Heart right ventricle (tissue), 16 donors: ENCODE measurements around the gene STIM2. TPM values are rescaled to one million over a fixed set of nuclear protein-coding genes. Genes with fewer than 3 reads are reported as not detected.

ENCODE experiments used
- ATAC-seq, 8 donors: fragments of 200-7000 bp; cut with Tn5 transposase; one replicate each; pipeline ENCODE4 v1.9.1; 2020; ENCODE audit warnings: mild to moderate bottlenecking in 8 of 8, moderate library complexity in 8 of 8, moderate number of reproducible peaks in 1 of 8
- DNase-seq, 2 donors: peaks; one replicate each; pipeline ENCODE4 v3.0.0-alpha.2; 2020
- H3K27ac ChIP-seq, 10 donors: fragments of 200-600 bp; sonication (generic) in 2 of 10; one replicate each; pipeline versions ENCODE4 v1.5.0 to v1.8.0; 2020 to 2022; ENCODE audit warnings: mild to moderate bottlenecking in 3 of 10
- H3K27me3 ChIP-seq, 7 donors: fragments of 200-600 bp; one replicate each; pipeline ENCODE4 v1.8.0; 2021 to 2022; ENCODE audit warnings: mild to moderate bottlenecking in 2 of 7
- H3K36me3 ChIP-seq, 9 donors: fragments of 200-600 bp; sonication (generic) in 1 of 9; one replicate each; pipeline versions ENCODE4 v1.5.0 to v1.8.0; 2020 to 2022; ENCODE audit warnings: mild to moderate bottlenecking in 2 of 9
- H3K4me1 ChIP-seq, 9 donors: fragments of 200-600 bp; sonication (generic) in 1 of 9; one replicate each; pipeline versions ENCODE4 v1.5.0 to v1.8.0; 2020 to 2022; ENCODE audit warnings: mild to moderate bottlenecking in 4 of 9
- H3K4me3 ChIP-seq, 10 donors: fragments of 200-600 bp; sonication (generic) in 2 of 10; one replicate each; pipeline versions ENCODE4 v1.5.0 to v1.8.0; 2020 to 2022; ENCODE audit warnings: mild to moderate bottlenecking in 7 of 10, moderate library complexity in 2 of 10
- H3K9me3 ChIP-seq, 11 donors: fragments of 200-600 bp in 10 of 11; sonication (generic) in 2 of 11; one replicate each; pipeline versions ENCODE4 v1.5.0 to v1.8.0; 2013 to 2022; ENCODE audit warnings: mild to moderate bottlenecking in 2 of 11, control low read depth in 1 of 11, moderate library complexity in 1 of 11
- CTCF ChIP-seq, 9 donors: fragments of 200-600 bp; sonication (generic) in 2 of 9; IDR thresholded peaks; one replicate each; pipeline versions ENCODE4 v1.5.0 to v1.8.0; 2021 to 2022; ENCODE audit warnings: antibody characterized with exemption in 9 of 9, mild to moderate bottlenecking in 5 of 9, moderate library complexity in 1 of 9
- WGBS, 2 donors: extraction: QIAGEN DNeasy Blood & Tissue Kit; methylation state at CpG; one replicate each; pipeline ENCODE4 v1.1.7; 2013; ENCODE audit warnings: inconsistent platforms in 1 of 2; 5-methylcytosine and 5-hydroxymethylcytosine counted together
- intact Hi-C, 10 donors: fragments of 100-400 bp; cut with DNase I; formaldehyde crosslinking; loops; one replicate each; pipeline versions ENCODE4 v1.11.1 to v1.14.2; 2022
- polyA plus RNA-seq, 2 donors: library from polyadenylated mRNA; stranded (reverse); fragments of 200-250 nt; gene quantifications; one replicate each; pipeline ENCODE4 v1.2.3, GENCODE V29; 2013
- total RNA-seq, 10 donors: library from RNA; stranded (reverse); fragmentation: NEBNext Ultra II Directional in 3 of 10; extraction: Animal tissue kit (Norgen Biotek cat#: 25700) in 3 of 10; gene quantifications; one replicate each; pipeline versions ENCODE4 v1.2.1 to v1.2.4, GENCODE V29; 2021 to 2023
- donor health status: Arrhythmogenic right ventricular cardiomyopathy.
- donor health status: ischemic (EF 13 %, LVEDD 7.1; RV severe dilation, severe dysfunction).
- donor health status: healthy with polysubstance abuse.
- donor health status: DM: no; HTN: yes; CAD: no.
- donor health status: DM: no; HTN: no; CAD: no.
- donor health status: ischemic (EF 25% LVEDD 6.9; RV normal size, moderate dysfunction).
- donor health status: ischemic (EF 25% LVEDD 5.7; RV mildly dilated, moderate dysfunction).
- donor health status: healthy.
- donor health status: DM: yes; HTN: yes; CAD: no.
- donor health status: Ischemic cardiomyopathy.
- donor health status: ischemic (EF 35%, LVEDD 5.7; RV mildly dilated, moderate dysfunction).
- donor health status: nonischemic (EF 11% LVEDD 7.7; RV severe dilation, severe dysfunction).
- donor health status: DM: yes; HTN: yes; CAD: no.
- donor health status: PGD.
- donor health status: ischemic (EF 29% LVEDD 5.4; RV normal size, mild dysfunction).
- donor health status: nonischemic (EF 23%, LVEDD 6.1; RV moderate dilation, normal function).

STIM2 gene
- total and polyA plus RNA-seq, 12 donors: 5.2 to 13.5 (median 9.6) TPM

GRCh38 chr4:26937567-26937966, 76.9 kb downstream of the STIM2 start:
- Histone ChIP-seq H3K9me3 (no peaks in the 10 kb centered on the region), H3K27me3 (no peaks in the 10 kb centered on the region), H3K27ac (no peak overlapping the region), H3K36me3 (no peaks in the 10 kb centered on the region), H3K4me3 (no peak overlapping the region), H3K4me1 (peaks cover 0 to 28% (median 12%) of the 10 kb centered on the region in 9 donors)
- no peak for TF ChIP-seq CTCF (IDR thresholded peaks at IDR 0.05)
- DNase-seq (no peak), ATAC-seq (no peak)
- intact Hi-C loops: no loop called here
- 83 to 92% methylated on average over 3 of the region's 3 CpGs for WGBS, 2 donors

GRCh38 chr4:26938516-26938915, 77.9 kb downstream of the STIM2 start:
- H3K9me3 ChIP-seq: no peaks in the 10 kb centered on the region
- no peak overlapping the region for H3K4me3 ChIP-seq
- WGBS, 2 donors: 34 to 42% methylated on average over 2 of the region's 2 CpGs
- peaks cover 0 to 36% (median 13%) of the 10 kb centered on the region in 9 donors for H3K4me1 ChIP-seq
- DNase-seq: no peak
- intact Hi-C loops: no loop called here
- ATAC-seq: no peak
- H3K27ac ChIP-seq: no peak overlapping the region
- TF ChIP-seq CTCF (IDR thresholded peaks at IDR 0.05): no peak
- H3K27me3 ChIP-seq: no peaks in the 10 kb centered on the region
- no peaks in the 10 kb centered on the region for H3K36me3 ChIP-seq

GRCh38 chr4:26941951-26942350, 81.3 kb downstream of the STIM2 start:
- no peak for ATAC-seq

DNA sequence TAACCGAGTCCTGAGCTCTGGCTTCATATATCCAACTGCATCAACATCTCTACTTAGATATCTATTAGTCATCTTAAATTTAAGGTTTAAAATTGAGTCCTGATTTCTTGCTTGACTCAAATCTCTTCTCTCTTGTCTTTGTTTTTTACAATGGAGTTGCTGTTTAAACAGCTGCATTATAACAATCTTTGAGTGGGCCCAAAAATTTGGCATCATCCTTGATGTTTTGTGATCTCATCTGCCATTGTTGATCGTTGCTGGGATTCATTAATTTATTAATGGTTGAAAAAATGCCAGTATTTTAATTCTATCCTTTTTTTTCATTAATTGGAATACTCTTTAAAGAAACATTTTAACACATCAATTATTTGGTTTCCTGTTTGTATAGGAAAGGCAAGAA, 82.2 kb downstream of the STIM2 start:
- 56 to 68% methylated on average over 2 of the region's 2 CpGs for WGBS, 2 donors
- peak overlapping the region in 1 of 10 donors; percentile 7 for H3K27ac ChIP-seq
- no peaks in the 10 kb centered on the region for H3K36me3 ChIP-seq
- no peaks in the 10 kb centered on the region for H3K9me3 ChIP-seq
- no peaks in the 10 kb centered on the region for H3K27me3 ChIP-seq
- intact Hi-C loops: no loop called here
- DNase-seq: no peak
- TF ChIP-seq CTCF (IDR thresholded peaks at IDR 0.05): no peak
- no peak overlapping the region for H3K4me3 ChIP-seq
- ATAC-seq: no peak
- H3K4me1 ChIP-seq: peaks cover 0 to 36% (median 7%) of the 10 kb centered on the region in 9 donors

More at GRCh38 chr4:26941951-26942350, 81.3 kb downstream of the STIM2 start:
- Histone ChIP-seq H3K9me3 (no peaks in the 10 kb centered on the region), H3K4me3 (no peak overlapping the region), H3K27ac (no peak overlapping the region), H3K27me3 (no peaks in the 10 kb centered on the region), H3K36me3 (no peaks in the 10 kb centered on the region), H3K4me1 (peaks cover 0 to 36% (median 7%) of the 10 kb centered on the region in 9 donors)
- DNase-seq: no peak
- TF ChIP-seq CTCF (IDR thresholded peaks at IDR 0.05): no peak
- 90 to 94% methylated on average over 1 of the region's 1 CpG for WGBS, 2 donors
- intact Hi-C loops: no loop called here
